Sigmoid colon (tissue), 7 donors: ENCODE measurements around the gene SLC12A5. TPM values are rescaled to one million over a fixed set of nuclear protein-coding genes. Genes with fewer than 3 reads are reported as not detected.
"Not testable (repeated sequence)": the region's sequence is repeated elsewhere in the genome, so short reads cannot be mapped to it uniquely, and the experiment has no call there.

Source experiments
- DNase-seq: peaks from one replicate; pipeline ENCODE4 v3.0.0-alpha.2; 2019
- H3K27ac ChIP-seq, 4 donors: fragments of 200-600 bp; sonication (generic); one replicate each; pipeline ENCODE4 v1.5.1; 2016 to 2019; ENCODE audit warnings: mild to moderate bottlenecking in 1 of 4
- H3K27me3 ChIP-seq, 3 donors: fragments of 200-600 bp; sonication (generic); one replicate each; pipeline ENCODE4 v1.5.1; 2019; ENCODE audit warnings: mild to moderate bottlenecking in 1 of 3
- H3K36me3 ChIP-seq, 4 donors: fragments of 200-600 bp; sonication (generic); one replicate each; pipeline ENCODE4 v1.5.1; 2016 to 2019
- H3K4me1 ChIP-seq, 4 donors: fragments of 200-600 bp; sonication (generic); one replicate each; pipeline ENCODE4 v1.5.1; 2017 to 2019
- H3K4me3 ChIP-seq, 4 donors: fragments of 200-600 bp; sonication (generic); one replicate each; pipeline ENCODE4 v1.5.1; 2017 to 2019; ENCODE audit warnings: mild to moderate bottlenecking in 2 of 4, moderate library complexity in 1 of 4
- H3K9me3 ChIP-seq, 4 donors: fragments of 200-600 bp in 3 of 4; sonication (generic) in 3 of 4; one replicate each; pipeline versions ENCODE4 v1.5.1 to v1.6.1; 2013 to 2019
- EP300 ChIP-seq, 4 donors: sonication (generic); formaldehyde crosslinking; IDR thresholded peaks; one replicate each; pipeline ENCODE4 v1.6.1; 2017; ENCODE audit warnings: antibody characterized with exemption in 4 of 4
- POLR2A ChIP-seq, 2 donors: fragments of 450-650 bp; IDR thresholded peaks; one replicate each; pipeline ENCODE4 v1.6.1; 2016; ENCODE audit warnings: antibody characterized with exemption in 2 of 2, mild to moderate bottlenecking in 2 of 2, moderate library complexity in 2 of 2
- POLR2AphosphoS5 ChIP-seq, 4 donors: sonication (generic); formaldehyde crosslinking; IDR thresholded peaks; one replicate each; pipeline ENCODE4 v1.6.1; 2017; ENCODE audit warnings: antibody characterized with exemption in 4 of 4
- WGBS, 2 donors: extraction: QIAGEN DNeasy Blood & Tissue Kit; methylation state at CpG; one replicate each; pipeline ENCODE4 v1.1.7; 2013; 5-methylcytosine and 5-hydroxymethylcytosine counted together
- intact Hi-C: fragments of 100-400 bp; cut with DNase I; formaldehyde crosslinking; loops from one replicate; pipeline ENCODE4 v1.15.1; 2023
- polyA plus RNA-seq, 3 donors: library from polyadenylated mRNA; stranded (reverse); fragments of 200-250 nt; gene quantifications; one replicate each; pipeline ENCODE4 v1.2.3, GENCODE V29; 2013
- total RNA-seq, 4 donors: library from RNA; depleted of rRNA; stranded (reverse); fragments of >200 nt; gene quantifications; one replicate each; pipeline ENCODE4 v1.1.0, GENCODE V29; 2016
- TF ChIP-seq, protein P1 (sequence below), 4 experiments: fragments of 450-650 bp in 3 of 4; fragments of 200-600 bp in 1 of 4; IDR thresholded peaks; one replicate each; pipeline ENCODE4 v1.5.1; 2016 to 2019; ENCODE audit warnings: antibody characterized with exemption in 4 of 4, mild to moderate bottlenecking in 3 of 4, moderate library complexity in 2 of 4
- donor health status: healthy with polysubstance abuse.
- donor health status: Bipolar disorder and iron deficiency.
- donor health status: healthy.

Gene SLC12A5
- total and polyA plus RNA-seq, 7 donors = 0.14 to 1.4 TPM; not detected in 5

DNA sequence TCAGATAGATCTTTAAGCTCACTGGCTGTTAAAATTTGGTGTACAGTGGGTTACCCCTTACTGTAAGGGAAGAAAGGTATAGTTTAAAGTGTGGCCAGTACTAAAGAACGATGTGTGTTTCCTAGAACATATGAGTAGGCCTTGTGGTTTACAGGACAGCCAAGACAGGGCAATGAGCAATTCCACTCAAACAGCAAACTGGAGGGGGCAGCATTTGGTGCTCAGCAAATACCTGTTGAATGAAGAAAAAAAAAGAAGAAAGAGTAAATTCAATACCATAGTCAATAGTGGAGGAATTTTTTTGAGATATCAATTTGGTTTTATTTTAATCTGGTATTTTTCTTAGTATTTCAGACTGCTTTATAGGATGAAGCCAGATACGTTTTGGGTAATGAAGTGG lies 64.5 kb downstream of the SLC12A5 start:
- DNase-seq = no peak
- Histone ChIP-seq H3K9me3 (no peaks in the 10 kb centered on the region), H3K27ac (no peak overlapping the region), H3K27me3 (no peaks in the 10 kb centered on the region), H3K4me3 (no peak overlapping the region), H3K36me3 (no peaks in the 10 kb centered on the region), H3K4me1 (peaks cover 0 to 13% (median 6%) of the 10 kb centered on the region in 4 donors)
- intact Hi-C loops = loop anchor here (5.0 to 10.0 kb wide), 2 partner anchors 269 to 591 kb away; partner anchors contain the start of gene TP53RK
- no peak for TF ChIP-seq POLR2AphosphoS5 (IDR thresholded peaks at IDR 0.05)
- TF ChIP-seq, protein P1, sequence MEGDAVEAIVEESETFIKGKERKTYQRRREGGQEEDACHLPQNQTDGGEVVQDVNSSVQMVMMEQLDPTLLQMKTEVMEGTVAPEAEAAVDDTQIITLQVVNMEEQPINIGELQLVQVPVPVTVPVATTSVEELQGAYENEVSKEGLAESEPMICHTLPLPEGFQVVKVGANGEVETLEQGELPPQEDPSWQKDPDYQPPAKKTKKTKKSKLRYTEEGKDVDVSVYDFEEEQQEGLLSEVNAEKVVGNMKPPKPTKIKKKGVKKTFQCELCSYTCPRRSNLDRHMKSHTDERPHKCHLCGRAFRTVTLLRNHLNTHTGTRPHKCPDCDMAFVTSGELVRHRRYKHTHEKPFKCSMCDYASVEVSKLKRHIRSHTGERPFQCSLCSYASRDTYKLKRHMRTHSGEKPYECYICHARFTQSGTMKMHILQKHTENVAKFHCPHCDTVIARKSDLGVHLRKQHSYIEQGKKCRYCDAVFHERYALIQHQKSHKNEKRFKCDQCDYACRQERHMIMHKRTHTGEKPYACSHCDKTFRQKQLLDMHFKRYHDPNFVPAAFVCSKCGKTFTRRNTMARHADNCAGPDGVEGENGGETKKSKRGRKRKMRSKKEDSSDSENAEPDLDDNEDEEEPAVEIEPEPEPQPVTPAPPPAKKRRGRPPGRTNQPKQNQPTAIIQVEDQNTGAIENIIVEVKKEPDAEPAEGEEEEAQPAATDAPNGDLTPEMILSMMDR (IDR thresholded peaks at IDR 0.05) = no peak
- TF ChIP-seq EP300 (IDR thresholded peaks at IDR 0.05) = no peak
- no peak for TF ChIP-seq POLR2A (IDR thresholded peaks at IDR 0.05)
- WGBS, 2 donors = 77 to 81% methylated on average over 2 of the region's 2 CpGs

DNA sequence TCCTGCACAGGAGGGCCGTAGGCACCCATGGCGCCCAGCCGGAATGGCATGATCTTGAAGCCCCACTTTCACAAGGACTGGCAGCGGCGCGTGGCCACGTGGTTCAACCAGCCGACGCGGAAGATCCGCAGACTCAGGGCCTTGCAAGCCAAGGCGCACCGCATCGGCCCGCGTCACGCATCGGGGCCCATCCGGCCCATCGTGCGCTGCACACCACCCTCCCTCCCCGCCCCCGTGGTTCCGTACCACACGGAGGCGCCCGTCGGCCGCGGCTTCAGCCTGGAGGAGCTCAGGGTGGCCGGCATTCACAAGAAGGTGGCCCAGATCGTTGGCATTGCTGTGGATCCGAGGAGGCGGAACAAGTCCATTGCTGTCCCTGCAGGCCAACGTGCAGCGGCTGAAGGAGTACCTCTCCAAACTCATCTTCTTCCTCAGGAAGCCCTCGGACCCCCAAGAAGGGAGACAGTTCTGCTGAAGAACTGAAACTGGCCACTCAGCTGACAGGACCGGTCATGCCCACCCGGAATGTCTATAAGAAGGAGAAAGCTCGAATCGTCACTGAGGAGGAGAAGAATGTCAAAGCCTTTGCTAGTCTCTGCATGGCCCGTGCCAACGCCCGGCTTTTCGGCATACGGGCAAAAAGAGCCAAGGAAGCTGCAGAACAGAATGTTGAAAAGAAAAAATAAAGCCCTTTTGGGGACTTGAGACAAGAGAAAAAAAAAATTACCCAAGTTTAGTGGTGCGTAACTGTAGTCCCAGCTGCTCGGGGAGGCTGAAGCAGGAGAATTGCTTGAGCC lies 70.7 kb downstream of the SLC12A5 start:
- Histone ChIP-seq H3K36me3 (no peaks in the 10 kb centered on the region), H3K27me3 (peaks cover 0 to 35% (median 11%) of the 10 kb centered on the region in 3 donors), H3K27ac (no peak overlapping the region), H3K4me1 (peaks cover 0 to 3% (median 0%) of the 10 kb centered on the region in 4 donors), H3K4me3 (no peak overlapping the region), H3K9me3 (no peaks in the 10 kb centered on the region)
- intact Hi-C loops = loop anchor here (10.0 kb wide), 1 partner anchor 585 kb away; the partner anchor contains the start of gene TP53RK
- no peak for TF ChIP-seq EP300 (IDR thresholded peaks at IDR 0.05)
- TF ChIP-seq POLR2AphosphoS5 (IDR thresholded peaks at IDR 0.05) = no peak
- TF ChIP-seq, protein P1 (IDR thresholded peaks at IDR 0.05) = no peak
- TF ChIP-seq POLR2A (IDR thresholded peaks at IDR 0.05) = no peak
- no peak for DNase-seq
- WGBS, 2 donors = 33 to 51% methylated on average over 48 of the region's 48 CpGs

DNA sequence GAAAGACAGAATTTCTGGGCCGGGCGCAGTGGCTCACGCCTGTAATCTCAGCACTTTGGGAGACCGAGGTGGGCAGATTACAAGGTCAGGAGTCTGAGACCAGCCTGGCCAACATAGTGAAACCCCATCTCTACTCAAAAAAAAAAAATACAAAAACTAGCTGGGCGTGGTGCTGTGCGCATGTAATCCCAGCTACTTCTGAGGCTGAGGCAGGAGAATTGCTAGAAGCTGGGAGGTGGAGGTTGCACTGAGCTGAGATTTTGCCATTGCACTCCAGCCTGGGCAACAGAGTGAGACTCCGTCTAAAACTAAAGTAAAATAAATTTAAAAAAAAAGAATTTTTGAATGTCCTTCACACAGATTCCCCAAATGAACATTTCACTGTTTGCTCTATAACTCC lies 71.4 kb downstream of the SLC12A5 start:
- intact Hi-C loops, H3K27ac ChIP-seq, H3K9me3 ChIP-seq, H3K4me1 ChIP-seq, H3K36me3 ChIP-seq, H3K4me3 ChIP-seq, DNase-seq: not testable (repeated sequence)
- peaks cover 0 to 37% (median 11%) of the 10 kb centered on the region in 3 donors for H3K27me3 ChIP-seq
- 69 to 84% methylated on average over 7 of the region's 7 CpGs for WGBS, 2 donors

DNA sequence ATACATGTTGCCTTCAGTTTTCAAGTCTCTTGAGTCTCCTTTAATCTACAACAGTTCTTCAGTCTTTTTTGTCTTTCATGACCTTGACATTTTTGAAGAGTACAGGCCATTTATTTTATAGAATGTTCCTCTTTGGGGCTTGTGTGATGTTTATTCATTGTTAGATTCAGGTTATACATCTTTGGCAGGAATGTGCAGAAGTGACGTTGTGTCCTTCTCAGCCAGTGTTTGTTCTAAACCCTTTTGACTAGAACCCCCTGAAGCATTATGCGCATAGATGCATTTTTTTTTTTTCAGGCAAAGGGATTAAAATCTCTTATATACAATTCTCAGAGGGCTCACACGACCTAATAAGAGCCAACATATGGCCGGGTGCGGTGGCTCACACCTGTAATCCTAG lies 72.0 kb downstream of the SLC12A5 start:
- no peaks in the 10 kb centered on the region for H3K9me3 ChIP-seq
- no peaks in the 10 kb centered on the region for H3K36me3 ChIP-seq
- H3K27ac ChIP-seq = no peak overlapping the region
- H3K4me1 ChIP-seq = peaks cover 0 to 3% (median 0%) of the 10 kb centered on the region in 4 donors
- H3K4me3 ChIP-seq = no peak overlapping the region
- intact Hi-C loops = no loop called here
- 73 to 85% methylated on average over 5 of the region's 5 CpGs for WGBS, 2 donors
- TF ChIP-seq, protein P1 (IDR thresholded peaks at IDR 0.05) = no peak
- TF ChIP-seq POLR2A (IDR thresholded peaks at IDR 0.05) (no peak), EP300 (IDR thresholded peaks at IDR 0.05) (no peak), POLR2AphosphoS5 (IDR thresholded peaks at IDR 0.05) (no peak)
- DNase-seq = no peak
- peaks cover 0 to 42% (median 11%) of the 10 kb centered on the region in 3 donors for H3K27me3 ChIP-seq

DNA sequence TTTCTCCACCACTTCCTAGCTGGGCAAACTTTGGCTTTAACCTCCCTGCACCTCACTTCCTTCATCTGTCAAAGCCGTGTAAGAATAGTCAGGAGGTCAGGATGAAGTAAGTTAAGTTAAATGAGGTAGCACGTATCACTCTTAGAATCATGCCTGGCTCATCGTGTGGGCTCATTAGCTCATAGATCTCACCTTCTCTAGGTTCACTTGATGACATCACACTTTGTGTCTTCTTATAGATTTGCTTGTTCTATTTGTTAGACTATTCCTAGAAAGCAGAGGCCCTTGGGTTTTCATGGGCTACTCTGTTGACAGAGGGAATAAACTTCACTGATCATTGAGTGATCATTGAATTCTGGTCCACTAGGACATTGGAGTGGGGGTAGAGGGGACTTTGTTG lies 72.9 kb downstream of the SLC12A5 start:
- Histone ChIP-seq H3K27ac (no peak overlapping the region), H3K27me3 (peaks cover 0 to 51% (median 11%) of the 10 kb centered on the region in 3 donors), H3K9me3 (no peaks in the 10 kb centered on the region), H3K4me1 (peaks cover 0 to 3% (median 0%) of the 10 kb centered on the region in 4 donors), H3K4me3 (no peak overlapping the region), H3K36me3 (no peaks in the 10 kb centered on the region)
- no peak for DNase-seq
- intact Hi-C loops = no loop called here
- TF ChIP-seq POLR2AphosphoS5 (IDR thresholded peaks at IDR 0.05) (no peak), POLR2A (IDR thresholded peaks at IDR 0.05) (no peak), EP300 (IDR thresholded peaks at IDR 0.05) (no peak)
- TF ChIP-seq, protein P1 (IDR thresholded peaks at IDR 0.05) = no peak
- WGBS, 2 donors = 82 to 87% methylated on average over 3 of the region's 3 CpGs
